H9 (cell line): ENCODE data around the gene CHGA. TPM values are rescaled to one million over a fixed set of nuclear protein-coding genes. Genes with fewer than 3 reads are reported as not detected.

ENCODE experiments used
- DNase-seq: peaks from one replicate; pipeline ENCODE4 v3.0.0-alpha.2; 2017
- H2AFZ ChIP-seq: one replicate; pipeline ENCODE4 v1.6.1; 2013; ENCODE audit warnings: mild to moderate bottlenecking, low read length, control low read depth, moderate library complexity
- H2AK5ac ChIP-seq: 2 replicates; pipeline ENCODE4 v1.6.1; 2013; ENCODE audit warnings: low read length, control low read depth, mixed read lengths; ENCODE audit not compliant: insufficient read length
- H2BK120ac ChIP-seq: one replicate; pipeline ENCODE4 v1.6.1; 2013; ENCODE audit warnings: low read depth, mild to moderate bottlenecking, low read length, control low read depth, inconsistent platforms; ENCODE audit not compliant: poor library complexity, severe bottlenecking
- H2BK12ac ChIP-seq: 2 replicates; pipeline ENCODE4 v1.6.1; 2013; ENCODE audit warnings: low read length, control low read depth, mixed read lengths, low read depth; ENCODE audit not compliant: insufficient read length
- H2BK15ac ChIP-seq: 2 replicates; pipeline ENCODE4 v1.6.1; 2013; ENCODE audit warnings: low read depth, low read length, control low read depth
- H2BK20ac ChIP-seq: one replicate; pipeline ENCODE4 v1.6.1; 2013; ENCODE audit warnings: low read depth, mild to moderate bottlenecking, low read length, control low read depth, inconsistent platforms; ENCODE audit not compliant: poor library complexity, severe bottlenecking
- H2BK5ac ChIP-seq: 2 replicates; pipeline ENCODE4 v1.6.1; 2013; ENCODE audit warnings: low read length, control low read depth, mixed read lengths; ENCODE audit not compliant: insufficient read length
- H3K14ac ChIP-seq: 2 replicates; pipeline ENCODE4 v1.6.1; 2013; ENCODE audit warnings: low read length, control low read depth; ENCODE audit not compliant: insufficient read depth
- H3K18ac ChIP-seq: 2 replicates; pipeline ENCODE4 v1.6.1; 2013; ENCODE audit warnings: low read depth, mild to moderate bottlenecking, mixed read lengths, low read length, control low read depth; ENCODE audit not compliant: insufficient read length
- H3K23ac ChIP-seq: 2 replicates; pipeline ENCODE4 v1.6.1; 2013; ENCODE audit warnings: low read length, control low read depth, mixed read lengths, low read depth; ENCODE audit not compliant: insufficient read length
- H3K23me2 ChIP-seq: 2 replicates; pipeline ENCODE4 v1.6.1; 2013; ENCODE audit warnings: low read depth, mild to moderate bottlenecking, mixed read lengths, low read length, control low read depth; ENCODE audit not compliant: insufficient read length, poor library complexity, severe bottlenecking
- H3K27ac ChIP-seq: 2 replicates; pipeline ENCODE4 v1.5.1; 2013; ENCODE audit warnings: low read length, control low read depth, mixed read lengths, low read depth; ENCODE audit not compliant: insufficient read length
- H3K27me3 ChIP-seq: 2 replicates; pipeline ENCODE4 v1.6.1; 2013; ENCODE audit warnings: low read length, control low read depth, inconsistent platforms; ENCODE audit not compliant: insufficient read depth
- H3K4ac ChIP-seq: 2 replicates; pipeline ENCODE4 v1.6.1; 2013; ENCODE audit warnings: low read depth, mild to moderate bottlenecking, control low read depth, inconsistent platforms, low read length, moderate library complexity
- H3K4me1 ChIP-seq: 2 replicates; pipeline ENCODE4 v1.6.1; 2013; ENCODE audit warnings: low read length, control low read depth, inconsistent platforms; ENCODE audit not compliant: insufficient read depth
- H3K4me2 ChIP-seq: 2 replicates; pipeline ENCODE4 v1.6.1; 2013; ENCODE audit warnings: low read length, control low read depth, mixed read lengths; ENCODE audit not compliant: insufficient read length, insufficient read depth
- H3K56ac ChIP-seq: 2 replicates; pipeline ENCODE4 v1.6.1; 2013; ENCODE audit warnings: low read depth, mild to moderate bottlenecking, mixed read lengths, low read length, control low read depth; ENCODE audit not compliant: insufficient read length
- H3K79me1 ChIP-seq: 2 replicates; pipeline ENCODE4 v1.6.1; 2013; ENCODE audit warnings: low read depth, mild to moderate bottlenecking, moderate library complexity, low read length, control low read depth, inconsistent platforms; ENCODE audit not compliant: insufficient read depth, poor library complexity, severe bottlenecking
- H3K79me2 ChIP-seq: 2 replicates; pipeline ENCODE4 v1.6.1; 2013; ENCODE audit warnings: low read length, control low read depth, inconsistent platforms; ENCODE audit not compliant: insufficient read depth
- H3K9ac ChIP-seq: 2 replicates; pipeline ENCODE4 v1.6.1; 2013; ENCODE audit warnings: low read length, control low read depth, mixed read lengths; ENCODE audit not compliant: insufficient read length; ENCODE audit errors: extremely low read depth
- H3K9me3 ChIP-seq: one replicate; pipeline ENCODE4 v1.6.1; 2013; ENCODE audit warnings: low read depth, low read length, inconsistent platforms; ENCODE audit not compliant: control insufficient read depth
- H3T11ph ChIP-seq: one replicate; pipeline ENCODE4 v1.6.1; 2013; ENCODE audit warnings: mild to moderate bottlenecking, low read length, control low read depth, inconsistent platforms
- H4K20me1 ChIP-seq: one replicate; pipeline ENCODE4 v1.6.1; 2013; ENCODE audit not compliant: control insufficient read depth, insufficient read length, insufficient read depth
- H4K5ac ChIP-seq: 2 replicates; pipeline ENCODE4 v1.6.1; 2013; ENCODE audit warnings: low read depth, mild to moderate bottlenecking, mixed read lengths, low read length, control low read depth; ENCODE audit not compliant: insufficient read length
- H4K8ac ChIP-seq: replicated peaks from 2 replicates; pipeline ENCODE4 v1.6.1; 2013; ENCODE audit warnings: low read length, control low read depth, mixed read lengths, low read depth; ENCODE audit not compliant: insufficient read length
- H4K91ac ChIP-seq: 2 replicates; pipeline ENCODE4 v1.6.1; 2013; ENCODE audit warnings: low read depth, mild to moderate bottlenecking, moderate library complexity, mixed read lengths, low read length, control low read depth; ENCODE audit not compliant: insufficient read length
- H3K27ac Mint-ChIP-seq, 3 experiments: 2 replicates in 2 of 3; 3 replicates in 1 of 3; pipeline ENCODE4 v1.8.0; 2020 to 2021; ENCODE audit warnings: mixed read lengths in 3 of 3, mild to moderate bottlenecking in 1 of 3, moderate library complexity in 1 of 3
- H3K27me3 Mint-ChIP-seq: 2 replicates; pipeline ENCODE4 v1.8.0; 2021; ENCODE audit warnings: low read depth, mild to moderate bottlenecking, moderate library complexity, mixed read lengths
- H3K36me3 Mint-ChIP-seq, 3 experiments: 2 replicates in 2 of 3; 3 replicates in 1 of 3; pipeline ENCODE4 v1.8.0; 2020 to 2021; ENCODE audit warnings: low read depth in 3 of 3, mixed read lengths in 3 of 3; ENCODE audit not compliant: insufficient read depth in 1 of 3
- H3K4me1 Mint-ChIP-seq, 2 experiments: 2 replicates each; pipeline ENCODE4 v1.8.0; 2020; ENCODE audit warnings: mixed read lengths in 2 of 2
- H3K4me3 Mint-ChIP-seq, 2 experiments: 2 replicates in 1 of 2; 3 replicates in 1 of 2; pipeline ENCODE4 v1.8.0; 2020 to 2021; ENCODE audit warnings: mild to moderate bottlenecking in 2 of 2, mixed read lengths in 2 of 2, moderate library complexity in 1 of 2
- H3K9me3 Mint-ChIP-seq, 2 experiments: 2 replicates in 1 of 2; 3 replicates in 1 of 2; pipeline ENCODE4 v1.8.0; 2020; ENCODE audit warnings: mild to moderate bottlenecking in 2 of 2, mixed read lengths in 2 of 2, moderate library complexity in 1 of 2
- WGBS: extraction: QIAGEN DNeasy Blood & Tissue Kit; methylation state at CpG from one replicate; pipeline ENCODE4 v1.1.7; 2013; ENCODE audit warnings: missing lambda C conversion rate, low lambda C conversion rate, mixed read lengths; ENCODE audit not compliant: insufficient read length; ENCODE audit errors: extremely low coverage; 5-methylcytosine and 5-hydroxymethylcytosine counted together
- total RNA-seq: library from RNA; stranded (reverse); gene quantifications from 2 replicates; pipeline ENCODE4 v1.2.1, GENCODE V29; 2021
- TF ChIP-seq, protein P1 (sequence below): fragments of 200-600 bp; sonication (generic); conservative IDR thresholded peaks from 3 replicates; pipeline ENCODE4 v1.8.0; 2021; ENCODE audit warnings: antibody characterized with exemption, mild to moderate bottlenecking

The CHGA gene
- total RNA-seq, 1 experiment from 2014 or later = 6.7 TPM

DNA sequence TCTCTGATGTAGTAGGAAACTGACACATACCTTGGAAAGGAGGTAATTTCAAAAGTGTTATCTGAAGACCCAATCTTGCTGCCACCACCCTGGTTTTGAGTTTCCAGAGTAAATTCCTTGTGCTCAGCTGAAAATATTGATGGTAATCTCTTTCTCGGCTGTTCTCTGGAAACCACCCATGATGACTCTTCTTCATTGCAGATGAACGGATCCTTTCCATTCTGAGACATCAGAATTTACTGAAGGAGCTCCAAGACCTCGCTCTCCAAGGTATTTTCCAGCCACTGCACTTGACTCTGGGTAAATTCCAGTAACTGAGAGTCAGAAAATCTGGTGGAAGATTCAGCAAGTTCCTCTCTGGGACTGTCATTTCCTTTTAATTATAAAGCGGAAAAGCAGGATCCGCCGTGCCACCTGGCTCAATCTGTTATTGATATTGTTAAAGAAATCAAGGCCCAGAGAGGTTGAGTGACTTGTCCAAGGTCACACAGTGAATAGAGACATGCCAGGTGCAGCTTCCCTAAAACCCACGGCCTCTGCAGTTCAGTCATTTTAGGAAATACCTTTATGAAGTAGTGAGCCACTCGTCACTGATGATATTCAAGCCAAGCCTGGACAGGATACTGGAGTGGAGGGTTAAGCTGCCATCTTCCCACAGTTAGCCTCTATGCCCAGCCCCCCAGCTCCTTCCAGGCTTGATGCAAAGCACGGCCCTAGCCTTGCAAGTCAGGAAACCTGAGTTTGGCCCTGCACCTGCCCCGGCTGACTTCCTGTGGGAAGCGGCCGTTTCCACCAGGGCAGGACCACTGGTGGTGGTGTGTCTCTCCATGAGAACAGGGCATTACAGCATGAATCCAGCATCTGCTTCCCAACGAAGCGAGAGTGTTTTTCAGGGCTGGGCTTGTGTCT is 4.7 kb downstream of the CHGA start:
- H3K14ac ChIP-seq = no peak overlapping the region
- no peak overlapping the region for H4K91ac ChIP-seq
- H4K8ac ChIP-seq = no peak overlapping the region
- Mint-ChIP-seq H3K27ac (no peak overlapping the region), H3K27me3 (peaks cover 24% of the 10 kb centered on the region), H3K9me3 (no peaks in the 10 kb centered on the region), H3K4me3 (no peak overlapping the region; a peak in 1 of 5 replicates), H3K4me1 (peaks cover 18 to 19% of the 10 kb centered on the region in 2 experiments), H3K36me3 (peaks cover 0 to 5% (median 0%) of the 10 kb centered on the region in 3 experiments; a peak in 2 of 7 replicates)
- WGBS = no CpG with 5 or more reads among the region's 14 CpGs
- H2BK120ac ChIP-seq = no peak overlapping the region
- no peak overlapping the region for H3K4ac ChIP-seq
- no peak overlapping the region for H3K23ac ChIP-seq
- H2BK5ac ChIP-seq = no peak overlapping the region
- H3T11ph ChIP-seq = no peak overlapping the region
- no peaks in the 10 kb centered on the region for H3K27me3 ChIP-seq
- no peaks in the 10 kb centered on the region for H3K4me1 ChIP-seq
- no peak overlapping the region for H2AK5ac ChIP-seq
- no peak overlapping the region for H4K5ac ChIP-seq
- H2BK15ac ChIP-seq = no peak overlapping the region
- H3K79me2 ChIP-seq = no peaks in the 10 kb centered on the region
- no peak overlapping the region for H2BK20ac ChIP-seq
- H2BK12ac ChIP-seq = no peak overlapping the region
- H2AFZ ChIP-seq = no peak overlapping the region
- no peaks in the 10 kb centered on the region for H3K79me1 ChIP-seq
- TF ChIP-seq, protein P1, sequence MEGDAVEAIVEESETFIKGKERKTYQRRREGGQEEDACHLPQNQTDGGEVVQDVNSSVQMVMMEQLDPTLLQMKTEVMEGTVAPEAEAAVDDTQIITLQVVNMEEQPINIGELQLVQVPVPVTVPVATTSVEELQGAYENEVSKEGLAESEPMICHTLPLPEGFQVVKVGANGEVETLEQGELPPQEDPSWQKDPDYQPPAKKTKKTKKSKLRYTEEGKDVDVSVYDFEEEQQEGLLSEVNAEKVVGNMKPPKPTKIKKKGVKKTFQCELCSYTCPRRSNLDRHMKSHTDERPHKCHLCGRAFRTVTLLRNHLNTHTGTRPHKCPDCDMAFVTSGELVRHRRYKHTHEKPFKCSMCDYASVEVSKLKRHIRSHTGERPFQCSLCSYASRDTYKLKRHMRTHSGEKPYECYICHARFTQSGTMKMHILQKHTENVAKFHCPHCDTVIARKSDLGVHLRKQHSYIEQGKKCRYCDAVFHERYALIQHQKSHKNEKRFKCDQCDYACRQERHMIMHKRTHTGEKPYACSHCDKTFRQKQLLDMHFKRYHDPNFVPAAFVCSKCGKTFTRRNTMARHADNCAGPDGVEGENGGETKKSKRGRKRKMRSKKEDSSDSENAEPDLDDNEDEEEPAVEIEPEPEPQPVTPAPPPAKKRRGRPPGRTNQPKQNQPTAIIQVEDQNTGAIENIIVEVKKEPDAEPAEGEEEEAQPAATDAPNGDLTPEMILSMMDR = no peak
- H3K18ac ChIP-seq = no peak overlapping the region
- no peak overlapping the region for H3K27ac ChIP-seq
- peaks cover 12% of the 10 kb centered on the region for H3K23me2 ChIP-seq
- no peak for DNase-seq
- no peak overlapping the region for H3K56ac ChIP-seq
- H4K20me1 ChIP-seq = peaks cover 7% of the 10 kb centered on the region
- no peaks in the 10 kb centered on the region for H3K9me3 ChIP-seq
- no peak overlapping the region for H3K4me2 ChIP-seq
- no peak overlapping the region for H3K9ac ChIP-seq
